ENCODE data around the gene FOXM1. TPM values are rescaled to one million over a fixed set of nuclear protein-coding genes. Genes with fewer than 3 reads are reported as not detected.

Gene FOXM1
- total and polyA plus RNA-seq, 2 experiments from 2014 or later, result 15.4 to 23.9 TPM

DNA sequence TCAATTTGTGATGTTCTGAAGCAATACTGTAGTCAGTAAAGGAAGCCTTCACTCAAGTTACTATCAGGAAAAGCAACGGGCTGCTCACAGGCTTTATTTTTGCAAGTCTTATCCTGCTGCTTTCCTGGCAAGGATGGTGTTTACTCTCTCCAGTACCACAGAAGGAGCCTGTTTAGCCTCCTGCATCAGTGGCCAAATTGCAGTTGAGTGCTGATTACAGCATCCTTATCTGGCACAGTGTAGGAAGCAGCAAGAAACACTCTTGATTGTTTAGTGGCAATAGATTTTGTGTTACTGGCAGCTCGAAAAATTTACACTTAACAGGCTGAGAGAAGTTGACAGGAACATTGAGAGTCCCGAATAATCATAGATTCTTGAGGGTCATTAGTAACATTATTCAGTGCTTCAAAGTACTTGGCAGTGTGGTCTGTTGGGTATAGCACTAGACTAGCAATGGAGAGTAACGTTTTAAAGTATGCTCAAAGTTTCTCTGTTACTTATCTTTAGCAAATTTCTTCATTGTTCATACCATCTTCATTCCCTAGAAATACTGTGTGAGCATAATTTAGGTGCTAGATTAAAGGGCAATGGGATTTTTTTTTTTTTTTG, 25.4 kb upstream of the FOXM1 start:
- Histone ChIP-seq H2AFZ (no peak overlapping the region), H3K36me3 (ENCODE audit: low read depth) (no peaks in the 10 kb centered on the region), H3K9me3 (ENCODE audit: low read depth) (no peaks in the 10 kb centered on the region), H3K79me2 (ENCODE audit: insufficient read depth) (peaks cover 100% of the 10 kb centered on the region), H3K4me3 (no peak overlapping the region), H3K9ac (no peak overlapping the region), H3K27ac (no peak overlapping the region), H3F3A (ENCODE audit: insufficient read depth) (peaks cover 5% of the 10 kb centered on the region; the same call in 1 of the 2 replicates), H3K4me1 (ENCODE audit: insufficient read depth) (no peaks in the 10 kb centered on the region), H4K20me1 (ENCODE audit: insufficient read depth) (no peaks in the 10 kb centered on the region), H3K27me3 (replicated peaks; ENCODE audit: insufficient read depth) (no peaks in the 10 kb centered on the region), H3K4me2 (ENCODE audit: unreplicated experiment) (no peak overlapping the region), H3K9me2 (ENCODE audit: insufficient read depth) (no peaks in the 10 kb centered on the region)
- no peak for TF ChIP-seq EZH2phosphoT487 (IDR thresholded peaks at IDR 0.05; ENCODE audit: insufficient read depth, low read depth)
- in situ Hi-C loops (cut with MboI), result no loop called here
- DNase-seq, result peak; percentile 4
- 19 to 24% methylated on average over 4 of the region's 4 CpGs for WGBS, 2 experiments (ENCODE audit: low coverage in 1 of 2, low lambda C conversion rate in 2 of 2, missing lambda C conversion rate in 2 of 2)

- no peaks in the 10 kb centered on the region for H3K27me3 ChIP-seq (replicated peaks; ENCODE audit: insufficient read depth)
- no peaks in the 10 kb centered on the region for H3K9me3 ChIP-seq (ENCODE audit: low read depth)
- peaks cover 6% of the 10 kb centered on the region for H3F3A ChIP-seq (ENCODE audit: insufficient read depth)
- H2AFZ ChIP-seq, result no peak overlapping the region
- no peaks in the 10 kb centered on the region for H3K9me2 ChIP-seq (ENCODE audit: insufficient read depth)
- H4K20me1 ChIP-seq (ENCODE audit: insufficient read depth), result no peaks in the 10 kb centered on the region
- no peak for DNase-seq
- H3K4me1 ChIP-seq (ENCODE audit: insufficient read depth), result no peaks in the 10 kb centered on the region
- WGBS, 2 experiments (ENCODE audit: low coverage in 1 of 2, low lambda C conversion rate in 2 of 2, missing lambda C conversion rate in 2 of 2), result 92 to 96% methylated on average over 8 of the region's 8 CpGs
- H3K27ac ChIP-seq, result no peak overlapping the region
- no peak overlapping the region for H3K4me2 ChIP-seq (ENCODE audit: unreplicated experiment)
- H3K9ac ChIP-seq, result no peak overlapping the region
- H3K36me3 ChIP-seq (ENCODE audit: low read depth), result no peaks in the 10 kb centered on the region
- in situ Hi-C loops (cut with MboI), result no loop called here
- H3K4me3 ChIP-seq, result no peak overlapping the region
- H3K79me2 ChIP-seq (ENCODE audit: insufficient read depth), result peaks cover 100% of the 10 kb centered on the region
- TF ChIP-seq EZH2phosphoT487 (IDR thresholded peaks at IDR 0.05; ENCODE audit: insufficient read depth, low read depth), result no peak
- TF ChIP-seq EZH2 (IDR thresholded peaks at IDR 0.05; ENCODE audit: insufficient read depth, poor library complexity, severe bottlenecking), result no peak
These were observed 23.7 kb upstream of the FOXM1 start for GRCh38 chr12:2900642-2901041.

DNA sequence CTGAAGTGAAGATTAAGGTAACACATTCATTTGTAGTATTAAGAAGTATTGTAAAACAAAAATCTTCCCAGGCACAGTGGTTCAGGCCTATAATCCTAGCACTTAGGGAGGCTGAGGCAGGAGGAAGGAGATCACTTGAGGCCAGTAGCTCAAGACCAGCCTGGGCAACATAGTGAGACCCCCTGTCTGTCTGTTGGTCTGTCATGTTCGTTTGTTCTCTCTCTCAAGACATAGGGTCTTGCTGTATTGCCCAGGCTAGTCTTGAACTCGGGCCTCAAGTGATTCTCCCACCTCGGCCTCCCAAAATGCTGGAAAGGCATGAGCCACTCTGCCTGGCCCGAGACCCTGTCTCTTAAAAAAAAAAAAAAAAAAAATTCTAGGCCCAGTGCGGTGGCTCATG, 20.4 kb upstream of the FOXM1 start:
- no peak for DNase-seq
- Histone ChIP-seq H3K4me1 (ENCODE audit: insufficient read depth) (peaks cover 17% of the 10 kb centered on the region), H4K20me1 (ENCODE audit: insufficient read depth) (no peaks in the 10 kb centered on the region), H3K9me3 (ENCODE audit: low read depth) (no peaks in the 10 kb centered on the region), H3K27me3 (replicated peaks; ENCODE audit: insufficient read depth) (no peaks in the 10 kb centered on the region), H3K79me2 (ENCODE audit: insufficient read depth) (peaks cover 92% of the 10 kb centered on the region), H3K4me2 (ENCODE audit: unreplicated experiment) (no peak overlapping the region), H3F3A (ENCODE audit: insufficient read depth) (peaks cover 16% of the 10 kb centered on the region), H3K9ac (no peak overlapping the region), H3K36me3 (ENCODE audit: low read depth) (no peaks in the 10 kb centered on the region), H3K27ac (no peak overlapping the region), H3K4me3 (no peak overlapping the region), H3K9me2 (ENCODE audit: insufficient read depth) (no peaks in the 10 kb centered on the region), H2AFZ (no peak overlapping the region)
- 94 to 95% methylated on average over 5 of the region's 5 CpGs for WGBS, 2 experiments (ENCODE audit: low coverage in 1 of 2, low lambda C conversion rate in 2 of 2, missing lambda C conversion rate in 2 of 2)
- no peak for TF ChIP-seq EZH2 (IDR thresholded peaks at IDR 0.05; ENCODE audit: insufficient read depth, poor library complexity, severe bottlenecking)
- TF ChIP-seq EZH2phosphoT487 (IDR thresholded peaks at IDR 0.05; ENCODE audit: insufficient read depth, low read depth), result no peak
- in situ Hi-C loops (cut with MboI), result no loop called here

- Histone ChIP-seq H3K4me2 (ENCODE audit: unreplicated experiment) (peak overlapping the region; percentile 21), H3K9ac (no peak overlapping the region; the same call in 1 of the 2 replicates), H4K20me1 (ENCODE audit: insufficient read depth) (no peaks in the 10 kb centered on the region), H3K9me3 (ENCODE audit: low read depth) (no peaks in the 10 kb centered on the region), H3K79me2 (ENCODE audit: insufficient read depth) (peaks cover 81% of the 10 kb centered on the region), H3K9me2 (ENCODE audit: insufficient read depth) (no peaks in the 10 kb centered on the region), H3K27me3 (replicated peaks; ENCODE audit: insufficient read depth) (no peaks in the 10 kb centered on the region), H3K4me1 (ENCODE audit: insufficient read depth) (peaks cover 22% of the 10 kb centered on the region), H3F3A (ENCODE audit: insufficient read depth) (peaks cover 22% of the 10 kb centered on the region), H3K36me3 (ENCODE audit: low read depth) (no peaks in the 10 kb centered on the region), H3K4me3 (0 out of 2 replicates have a peak overlapping the region, but pooled peaks have one; percentile 4), H3K27ac (peak overlapping the region; percentile 52), H2AFZ (no peak overlapping the region)
- DNase-seq, result peak; percentile 33
- TF ChIP-seq EZH2phosphoT487 (IDR thresholded peaks at IDR 0.05; ENCODE audit: insufficient read depth, low read depth) (no peak), EZH2 (IDR thresholded peaks at IDR 0.05; ENCODE audit: insufficient read depth, poor library complexity, severe bottlenecking) (no peak)
- in situ Hi-C loops (cut with MboI), result no loop called here
- WGBS, 2 experiments (ENCODE audit: low coverage in 1 of 2, low lambda C conversion rate in 2 of 2, missing lambda C conversion rate in 2 of 2), result 37 to 43% methylated on average over 2 of the region's 2 CpGs
These were observed 18.5 kb upstream of the FOXM1 start for GRCh38 chr12:2895511-2895910.
